HUES48 (cell line): ENCODE data around the gene OSBP.

Experiments
- H3K27ac ChIP-seq: one replicate; pipeline ENCODE4 v1.7.0; 2013; ENCODE audit warnings: low read depth, low read length, inconsistent platforms
- H3K27me3 ChIP-seq: 2 replicates; pipeline ENCODE4 v1.6.1; 2013; ENCODE audit warnings: mild to moderate bottlenecking, low read length; ENCODE audit not compliant: control insufficient read depth, insufficient read depth
- H3K36me3 ChIP-seq: 2 replicates; pipeline ENCODE4 v1.6.1; 2013; ENCODE audit warnings: low read length; ENCODE audit not compliant: control insufficient read depth, insufficient read depth
- H3K4me1 ChIP-seq: 2 replicates; pipeline ENCODE4 v1.6.1; 2013; ENCODE audit warnings: mild to moderate bottlenecking, low read length; ENCODE audit not compliant: control insufficient read depth, insufficient read depth
- H3K4me3 ChIP-seq: 2 replicates; pipeline ENCODE4 v1.5.1; 2013; ENCODE audit warnings: mild to moderate bottlenecking, low read depth, low read length
- H3K9ac ChIP-seq: 2 replicates; pipeline ENCODE4 v1.6.1; 2013; ENCODE audit warnings: mild to moderate bottlenecking, low read depth, low read length, moderate library complexity
- H3K9me3 ChIP-seq: 2 replicates; pipeline ENCODE4 v1.6.1; 2013; ENCODE audit warnings: low read length; ENCODE audit not compliant: control insufficient read depth, insufficient read depth

Gene OSBP

DNA sequence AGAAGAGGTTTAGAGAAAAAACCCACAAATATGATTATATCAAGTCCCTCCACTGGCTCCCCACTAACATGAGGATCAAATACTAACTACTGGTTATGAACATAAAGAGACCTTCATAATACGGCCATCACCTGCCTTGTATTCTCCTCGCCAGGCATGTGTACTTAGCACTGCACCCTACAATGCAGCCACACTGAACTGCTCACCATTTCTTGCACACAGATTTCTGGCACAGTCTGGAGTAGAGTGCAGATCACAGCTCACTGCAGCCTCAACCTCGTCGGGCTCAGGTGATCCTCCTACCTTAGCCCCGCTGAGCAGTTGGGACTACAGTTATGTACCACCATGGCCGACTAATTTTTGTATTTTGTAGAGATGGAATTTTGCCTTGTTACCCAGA is 13.1 kb downstream of the OSBP start:
- no peak overlapping the region for H3K9ac ChIP-seq
- H3K9me3 ChIP-seq: no peaks in the 10 kb centered on the region
- H3K36me3 ChIP-seq: peaks cover 89% of the 10 kb centered on the region
- no peak overlapping the region for H3K4me3 ChIP-seq
- H3K4me1 ChIP-seq: no peaks in the 10 kb centered on the region
- H3K27me3 ChIP-seq: no peaks in the 10 kb centered on the region
- no peak overlapping the region for H3K27ac ChIP-seq

DNA sequence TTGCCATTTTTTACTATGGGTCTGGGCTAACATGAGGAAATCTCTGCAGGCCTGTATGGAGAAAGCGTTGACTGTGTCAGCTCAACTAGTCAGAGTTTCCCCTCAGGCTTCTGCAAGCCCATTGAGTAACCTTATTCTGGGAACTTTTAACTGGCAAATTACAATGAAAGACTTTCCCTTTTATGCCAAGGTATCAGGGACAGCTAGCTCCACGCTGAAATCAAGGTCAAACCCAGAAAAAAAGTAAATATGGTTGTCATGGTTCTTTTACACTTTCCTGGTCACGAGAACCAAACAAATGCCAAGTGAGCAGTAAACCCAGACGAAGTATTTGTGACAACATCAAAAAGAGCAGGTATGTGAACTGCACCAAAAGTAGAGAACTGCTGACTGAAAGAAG is 13.8 kb downstream of the OSBP start:
- no peaks in the 10 kb centered on the region for H3K4me1 ChIP-seq
- H3K9ac ChIP-seq: no peak overlapping the region
- H3K4me3 ChIP-seq: no peak overlapping the region
- peaks cover 83% of the 10 kb centered on the region for H3K36me3 ChIP-seq
- no peak overlapping the region for H3K27ac ChIP-seq
- H3K27me3 ChIP-seq: no peaks in the 10 kb centered on the region
- no peaks in the 10 kb centered on the region for H3K9me3 ChIP-seq

GRCh38 chr11:59600636-59601035 is 14.9 kb downstream of the OSBP start:
- no peak overlapping the region for H3K4me3 ChIP-seq
- H3K36me3 ChIP-seq: peaks cover 82% of the 10 kb centered on the region
- no peaks in the 10 kb centered on the region for H3K9me3 ChIP-seq
- H3K27ac ChIP-seq: no peak overlapping the region
- no peaks in the 10 kb centered on the region for H3K27me3 ChIP-seq
- H3K4me1 ChIP-seq: no peaks in the 10 kb centered on the region
- H3K9ac ChIP-seq: no peak overlapping the region

GRCh38 chr11:59600234-59600633 is 15.3 kb downstream of the OSBP start:
- no peaks in the 10 kb centered on the region for H3K4me1 ChIP-seq
- no peak overlapping the region for H3K4me3 ChIP-seq
- peaks cover 83% of the 10 kb centered on the region for H3K36me3 ChIP-seq
- H3K27me3 ChIP-seq: no peaks in the 10 kb centered on the region
- no peak overlapping the region for H3K27ac ChIP-seq
- H3K9ac ChIP-seq: no peak overlapping the region
- no peaks in the 10 kb centered on the region for H3K9me3 ChIP-seq

GRCh38 chr11:59598961-59599360 is 16.6 kb downstream of the OSBP start:
- Histone ChIP-seq H3K4me1 (no peaks in the 10 kb centered on the region), H3K27ac (no peak overlapping the region), H3K36me3 (peaks cover 89% of the 10 kb centered on the region)

DNA sequence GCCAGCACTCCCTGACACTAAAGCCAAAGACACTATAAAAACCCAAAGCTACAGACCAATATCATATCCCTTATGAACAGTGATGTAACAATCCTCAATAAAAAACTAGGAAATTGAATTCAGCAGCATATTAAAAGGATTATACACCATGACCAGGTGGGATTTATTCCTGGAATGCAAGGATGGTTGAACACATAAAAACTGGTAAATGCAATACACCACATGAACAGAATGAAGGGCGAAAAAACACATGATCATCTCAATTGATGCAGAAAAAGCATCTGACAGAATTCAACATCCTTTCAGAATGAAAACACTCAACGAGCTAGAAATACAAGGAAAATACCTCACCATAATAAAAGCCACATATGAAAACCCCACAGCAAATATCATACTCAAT is 31.3 kb downstream of the OSBP start:
- H3K27me3 ChIP-seq: no peaks in the 10 kb centered on the region
- H3K4me3 ChIP-seq: no peak overlapping the region; the same call in 1 of the 2 replicates
- H3K36me3 ChIP-seq: peaks cover 61% of the 10 kb centered on the region
- H3K9ac ChIP-seq: no peak overlapping the region
- H3K9me3 ChIP-seq: peaks cover 11% of the 10 kb centered on the region
- H3K27ac ChIP-seq: no peak overlapping the region
- H3K4me1 ChIP-seq: no peaks in the 10 kb centered on the region

More at GRCh38 chr11:59598961-59599360, 16.6 kb downstream of the OSBP start:
- H3K9ac ChIP-seq: no peak overlapping the region
- no peaks in the 10 kb centered on the region for H3K27me3 ChIP-seq
- no peaks in the 10 kb centered on the region for H3K9me3 ChIP-seq
- H3K4me3 ChIP-seq: no peak overlapping the region

- Histone ChIP-seq H3K27ac (no peak overlapping the region), H3K9ac (no peak overlapping the region), H3K4me1 (no peaks in the 10 kb centered on the region), H3K36me3 (peaks cover 72% of the 10 kb centered on the region), H3K4me3 (no peak overlapping the region), H3K27me3 (no peaks in the 10 kb centered on the region), H3K9me3 (peaks cover 11% of the 10 kb centered on the region)
Measured at GRCh38 chr11:59582006-59582405, 33.6 kb downstream of the OSBP start.

DNA sequence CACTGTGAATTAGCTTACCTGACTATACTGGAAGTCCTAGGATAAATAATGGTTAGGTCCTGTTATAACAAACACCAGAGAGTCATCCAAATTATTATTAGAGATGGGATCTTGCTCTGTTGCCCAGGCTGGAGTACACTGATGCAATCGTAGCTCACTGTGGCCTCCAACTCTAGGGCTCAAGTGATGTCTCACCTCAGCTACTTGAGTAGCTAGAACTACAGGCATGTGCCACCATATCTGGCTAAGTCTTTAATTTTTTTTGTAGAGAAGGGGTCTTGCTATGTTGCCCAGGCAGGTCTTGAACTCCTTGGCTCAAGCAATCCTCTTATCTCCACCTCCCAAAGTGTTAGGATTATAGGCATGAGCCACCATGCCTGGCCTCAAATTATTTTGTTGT is 37.2 kb downstream of the OSBP start:
- Histone ChIP-seq H3K27ac (no peak overlapping the region), H3K4me3 (no peak overlapping the region), H3K4me1 (no peaks in the 10 kb centered on the region), H3K9me3 (no peaks in the 10 kb centered on the region), H3K36me3 (peaks cover 80% of the 10 kb centered on the region), H3K9ac (no peak overlapping the region), H3K27me3 (no peaks in the 10 kb centered on the region)

GRCh38 chr11:59575505-59575904 is 40.1 kb downstream of the OSBP start:
- no peak overlapping the region for H3K27ac ChIP-seq
- H3K4me3 ChIP-seq: no peak overlapping the region
- peaks cover 60% of the 10 kb centered on the region for H3K36me3 ChIP-seq

DNA sequence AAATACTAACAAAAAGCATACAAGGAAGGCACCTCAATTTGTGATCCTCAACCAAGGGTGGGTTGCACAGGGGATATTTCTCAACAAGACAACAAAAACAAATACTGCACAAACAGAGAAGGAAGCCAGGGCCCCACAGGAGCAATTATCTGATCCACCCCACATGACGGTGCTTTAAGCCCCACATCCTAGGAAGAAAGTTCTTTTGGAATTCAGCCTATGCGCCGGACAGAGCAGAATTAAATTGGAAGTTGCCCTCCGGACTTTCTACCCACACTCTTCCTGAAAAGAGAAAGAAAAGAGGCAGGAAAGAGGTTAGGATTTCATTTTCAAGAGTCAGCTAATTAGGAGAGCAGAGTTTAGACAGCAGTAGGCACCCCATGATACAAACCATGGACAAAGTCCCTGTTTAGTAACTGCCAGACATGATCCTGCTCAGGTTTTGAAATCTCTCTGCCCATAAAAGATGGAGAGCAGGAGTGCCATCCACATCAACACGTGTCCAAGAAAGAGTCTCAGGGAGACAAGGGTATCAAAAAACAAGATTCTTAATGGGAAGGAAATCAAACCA is 40.6 kb downstream of the OSBP start:
- no peaks in the 10 kb centered on the region for H3K4me1 ChIP-seq
- peaks cover 56% of the 10 kb centered on the region for H3K36me3 ChIP-seq
- H3K9ac ChIP-seq: no peak overlapping the region
- H3K9me3 ChIP-seq: no peaks in the 10 kb centered on the region
- H3K27me3 ChIP-seq: no peaks in the 10 kb centered on the region
- no peak overlapping the region for H3K4me3 ChIP-seq
- no peak overlapping the region for H3K27ac ChIP-seq

More at GRCh38 chr11:59575505-59575904, 40.1 kb downstream of the OSBP start:
- H3K9me3 ChIP-seq: no peaks in the 10 kb centered on the region
- H3K9ac ChIP-seq: no peak overlapping the region
- no peaks in the 10 kb centered on the region for H3K4me1 ChIP-seq
- H3K27me3 ChIP-seq: no peaks in the 10 kb centered on the region

DNA sequence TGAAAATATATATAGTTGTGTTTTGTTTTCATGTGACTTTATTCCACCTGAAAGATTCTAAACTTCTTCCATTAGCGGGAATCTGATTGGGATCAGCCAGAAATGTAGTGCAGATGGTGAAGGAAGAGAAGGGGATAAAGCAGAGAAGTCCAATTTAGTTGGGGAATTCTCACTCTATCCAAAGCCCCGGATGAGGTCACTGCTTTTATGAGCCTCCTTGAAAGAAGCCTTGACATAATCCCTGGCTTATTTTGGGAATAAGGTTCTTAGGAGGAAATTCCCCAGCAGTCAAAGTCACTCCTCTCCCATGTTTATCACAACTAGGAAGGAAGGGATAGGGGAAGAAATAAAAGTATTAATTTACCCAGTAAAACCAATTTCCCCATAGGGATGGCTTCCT is 41.1 kb downstream of the OSBP start:
- Histone ChIP-seq H3K4me1 (no peaks in the 10 kb centered on the region), H3K36me3 (peaks cover 51% of the 10 kb centered on the region), H3K27me3 (no peaks in the 10 kb centered on the region), H3K27ac (no peak overlapping the region), H3K9ac (no peak overlapping the region), H3K4me3 (no peak overlapping the region), H3K9me3 (no peaks in the 10 kb centered on the region)

DNA sequence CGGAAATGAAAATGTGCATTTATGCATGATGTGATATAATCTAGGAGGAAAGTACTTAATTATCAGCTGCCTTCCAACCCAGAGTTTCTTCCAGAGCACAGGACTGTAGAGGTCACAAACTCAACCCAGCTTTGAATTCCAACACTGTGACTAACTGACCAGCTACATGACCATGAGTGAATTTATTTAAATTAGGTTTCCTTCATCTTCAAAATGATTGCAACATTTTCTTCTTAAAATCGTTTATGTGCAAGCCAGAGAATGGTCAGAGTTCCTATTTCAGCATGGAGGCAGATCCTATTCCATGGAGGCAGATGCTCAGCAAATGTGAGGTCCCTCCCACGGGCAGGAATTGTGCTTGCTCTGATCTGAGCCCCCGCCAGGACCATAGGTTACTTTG is 42.4 kb downstream of the OSBP start:
- H3K9ac ChIP-seq: no peak overlapping the region
- no peak overlapping the region for H3K4me3 ChIP-seq
- peaks cover 39% of the 10 kb centered on the region for H3K36me3 ChIP-seq
- H3K9me3 ChIP-seq: no peaks in the 10 kb centered on the region
- no peaks in the 10 kb centered on the region for H3K4me1 ChIP-seq
- no peaks in the 10 kb centered on the region for H3K27me3 ChIP-seq
- no peak overlapping the region for H3K27ac ChIP-seq
